ENCODE data around the gene WWOX.
"Not testable (repeated sequence)": the region's sequence is repeated elsewhere in the genome, so short reads cannot be mapped to it uniquely, and the experiment has no call there.

Gene WWOX

GRCh38 chr16:78505544-78506366, 406.3 kb downstream of the WWOX start:
- no peak for TF ChIP-seq ZNF274 (IDR thresholded peaks at IDR 0.05; ENCODE audit: low read depth, low read length)
- H3K4me3 ChIP-seq (ENCODE audit: low read length): no peak overlapping the region

DNA sequence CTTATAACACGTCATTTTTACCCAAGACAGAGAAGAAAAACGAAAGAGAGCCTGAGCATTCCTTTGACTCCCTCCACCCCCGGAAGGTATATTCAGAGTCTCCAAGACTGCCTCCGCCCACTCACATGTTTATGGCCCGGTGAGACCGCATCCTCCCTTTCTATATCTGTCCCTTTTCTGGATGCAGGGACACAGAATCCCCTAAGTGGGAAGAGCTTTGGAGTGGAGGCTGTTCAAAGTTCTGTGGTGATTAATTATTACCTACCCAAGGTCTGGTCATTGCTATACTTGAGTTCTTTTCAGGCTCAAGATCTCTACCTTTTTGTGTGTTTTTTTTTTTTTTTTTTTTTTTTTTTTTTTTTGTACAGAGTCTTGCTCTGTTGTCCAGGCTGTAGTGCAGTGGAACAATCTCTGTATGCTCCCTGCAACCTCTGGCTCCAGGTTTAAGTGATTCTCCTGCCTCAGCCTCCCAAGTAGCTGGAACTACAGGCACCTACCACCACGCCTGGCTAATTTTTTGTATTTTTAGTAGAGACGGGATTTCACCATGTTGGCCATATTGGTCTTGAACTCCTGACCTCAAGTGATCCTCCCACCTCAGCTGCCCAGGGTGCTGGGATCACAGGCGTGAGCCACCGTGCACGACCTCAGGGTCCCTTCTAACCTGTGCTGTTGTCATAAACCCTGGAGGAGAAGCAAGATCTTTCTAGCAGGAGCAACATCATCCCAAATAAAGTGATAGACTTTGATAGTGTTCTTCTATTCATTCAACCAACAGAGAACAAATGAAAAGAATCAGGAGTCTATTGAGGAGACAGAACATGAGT, 407.1 kb downstream of the WWOX start:
- no peak for TF ChIP-seq ZNF274 (IDR thresholded peaks at IDR 0.05; ENCODE audit: low read depth, low read length)
- H3K4me3 ChIP-seq (ENCODE audit: low read length): no peak overlapping the region

- H3K4me3 ChIP-seq (ENCODE audit: low read length): no peak overlapping the region
These were observed 408.1 kb downstream of the WWOX start for GRCh38 chr16:78507576-78507975.

DNA sequence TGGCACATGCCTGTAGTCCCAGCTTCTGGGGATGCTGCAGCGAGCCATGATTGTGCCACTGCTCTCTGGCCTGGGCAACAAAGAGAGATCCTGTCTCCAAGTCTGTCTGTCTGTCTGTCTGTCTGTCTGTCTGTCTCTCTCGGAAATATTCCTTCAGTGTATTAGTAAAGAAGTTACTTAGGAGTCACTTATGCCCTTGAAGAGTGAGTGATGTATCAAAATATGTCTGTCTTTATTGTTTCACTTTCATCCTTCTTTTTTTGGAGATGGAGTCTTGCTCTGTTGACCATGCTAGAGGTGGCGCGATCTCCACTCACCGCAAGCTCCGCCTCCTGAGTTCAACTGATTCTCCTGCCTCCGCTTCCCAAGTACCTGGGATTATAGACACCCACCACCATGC, 410.5 kb downstream of the WWOX start:
- no peak for TF ChIP-seq ZNF274 (IDR thresholded peaks at IDR 0.05; ENCODE audit: low read depth, low read length)
- no peak overlapping the region for H3K4me3 ChIP-seq (ENCODE audit: low read length)

More at GRCh38 chr16:78507576-78507975, 408.1 kb downstream of the WWOX start:
- no peak for TF ChIP-seq ZNF274 (IDR thresholded peaks at IDR 0.05; ENCODE audit: low read depth, low read length)

- H3K4me3 ChIP-seq (ENCODE audit: low read length): no peak overlapping the region
- no peak for TF ChIP-seq ZNF274 (IDR thresholded peaks at IDR 0.05; ENCODE audit: low read depth, low read length)
These were observed 411.0 kb downstream of the WWOX start for GRCh38 chr16:78510496-78510895.

DNA sequence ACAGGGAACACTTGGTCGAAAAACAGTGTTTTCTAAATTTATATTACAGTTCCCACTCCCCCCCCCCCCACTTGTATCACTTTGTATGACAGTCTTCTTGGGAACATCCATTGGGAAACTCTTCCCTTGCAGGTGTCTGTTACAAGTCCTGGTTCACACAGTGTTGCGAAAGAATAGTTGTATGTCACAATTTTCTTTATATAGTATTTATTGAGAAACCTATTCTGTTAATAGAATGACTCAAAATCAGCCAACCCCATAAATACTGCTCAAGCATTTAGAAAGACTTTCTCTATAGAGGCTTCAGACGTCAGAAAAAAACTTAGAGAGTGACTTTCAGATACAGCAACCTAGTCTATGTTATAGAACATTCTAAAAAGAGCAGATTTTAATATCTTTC, 414.4 kb downstream of the WWOX start:
- no peak overlapping the region for H3K4me3 ChIP-seq (ENCODE audit: low read length)
- no peak for TF ChIP-seq ZNF274 (IDR thresholded peaks at IDR 0.05; ENCODE audit: low read depth, low read length)

DNA sequence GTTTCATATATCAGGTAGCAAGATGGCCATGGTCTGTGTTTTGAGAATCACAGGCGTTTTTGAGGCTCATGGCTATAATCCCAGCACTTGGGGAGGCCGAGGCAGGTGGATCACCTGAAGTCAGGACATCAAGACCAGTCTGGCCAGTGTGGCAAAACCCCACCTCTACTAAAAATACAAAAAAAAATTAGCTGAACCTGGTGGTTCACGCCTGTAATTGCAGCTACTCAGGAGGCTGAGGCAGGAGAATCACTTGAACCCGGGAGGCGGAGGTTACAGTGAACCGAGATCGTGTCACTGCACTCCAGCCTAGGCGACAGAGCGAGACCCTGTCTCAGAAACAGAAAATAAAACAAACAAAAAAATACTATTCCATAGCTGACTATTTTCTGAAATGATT, 415.4 kb downstream of the WWOX start:
- H3K4me3 ChIP-seq (ENCODE audit: low read length): not testable (repeated sequence)

- TF ChIP-seq ZNF274 (IDR thresholded peaks at IDR 0.05; ENCODE audit: low read depth, low read length): no peak
- H3K4me3 ChIP-seq (ENCODE audit: low read length): no peak overlapping the region
These were observed 416.0 kb downstream of the WWOX start for GRCh38 chr16:78515421-78515820.

- no peak overlapping the region for H3K4me3 ChIP-seq (ENCODE audit: low read length)
- TF ChIP-seq ZNF274 (IDR thresholded peaks at IDR 0.05; ENCODE audit: low read depth, low read length): no peak
These were observed 416.7 kb downstream of the WWOX start for GRCh38 chr16:78516006-78516736.

DNA sequence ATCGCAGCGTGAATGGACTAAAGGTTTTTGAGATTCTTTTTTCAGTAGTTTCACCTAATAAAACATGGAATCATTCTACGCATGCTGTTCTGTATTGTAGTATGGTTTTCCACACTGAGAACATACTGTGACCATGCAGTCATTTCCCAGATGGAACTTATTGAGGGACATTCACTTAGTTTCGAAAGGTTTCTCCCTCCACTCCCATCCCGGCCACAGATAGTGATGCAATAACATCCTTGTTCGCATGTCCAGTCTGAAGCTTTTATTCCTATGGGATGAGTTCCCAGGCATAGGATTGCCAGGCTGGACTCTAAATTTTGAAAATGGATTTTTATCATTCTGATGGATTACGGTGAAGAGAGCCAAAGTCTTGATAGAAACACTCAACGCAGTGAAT, 420.4 kb downstream of the WWOX start:
- no peak for TF ChIP-seq ZNF274 (IDR thresholded peaks at IDR 0.05; ENCODE audit: low read depth, low read length)
- H3K4me3 ChIP-seq (ENCODE audit: low read length): no peak overlapping the region

GRCh38 chr16:78520470-78520869, 421.0 kb downstream of the WWOX start:
- no peak overlapping the region for H3K4me3 ChIP-seq (ENCODE audit: low read length)
- TF ChIP-seq ZNF274 (IDR thresholded peaks at IDR 0.05; ENCODE audit: low read depth, low read length): no peak

DNA sequence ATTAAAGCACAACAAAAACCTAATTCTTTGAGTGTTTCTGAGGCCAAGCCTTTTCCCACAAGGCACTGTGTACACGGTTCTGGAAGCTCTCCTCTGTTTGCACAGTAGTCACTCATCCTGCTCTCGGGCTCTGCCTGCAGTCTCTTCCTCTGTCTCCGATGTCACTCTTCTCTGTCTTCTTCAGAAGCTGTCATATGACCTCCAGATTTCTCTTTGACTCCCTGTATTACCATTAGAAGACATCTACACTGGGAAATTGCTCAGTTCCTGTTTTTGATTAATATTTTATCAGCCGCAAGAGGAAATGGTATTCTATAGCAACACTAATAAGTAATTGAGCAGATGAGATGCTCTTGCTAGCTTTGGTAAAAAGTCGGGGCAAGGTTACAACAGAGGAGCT, 422.9 kb downstream of the WWOX start:
- TF ChIP-seq ZNF274 (IDR thresholded peaks at IDR 0.05; ENCODE audit: low read depth, low read length): no peak

DNA sequence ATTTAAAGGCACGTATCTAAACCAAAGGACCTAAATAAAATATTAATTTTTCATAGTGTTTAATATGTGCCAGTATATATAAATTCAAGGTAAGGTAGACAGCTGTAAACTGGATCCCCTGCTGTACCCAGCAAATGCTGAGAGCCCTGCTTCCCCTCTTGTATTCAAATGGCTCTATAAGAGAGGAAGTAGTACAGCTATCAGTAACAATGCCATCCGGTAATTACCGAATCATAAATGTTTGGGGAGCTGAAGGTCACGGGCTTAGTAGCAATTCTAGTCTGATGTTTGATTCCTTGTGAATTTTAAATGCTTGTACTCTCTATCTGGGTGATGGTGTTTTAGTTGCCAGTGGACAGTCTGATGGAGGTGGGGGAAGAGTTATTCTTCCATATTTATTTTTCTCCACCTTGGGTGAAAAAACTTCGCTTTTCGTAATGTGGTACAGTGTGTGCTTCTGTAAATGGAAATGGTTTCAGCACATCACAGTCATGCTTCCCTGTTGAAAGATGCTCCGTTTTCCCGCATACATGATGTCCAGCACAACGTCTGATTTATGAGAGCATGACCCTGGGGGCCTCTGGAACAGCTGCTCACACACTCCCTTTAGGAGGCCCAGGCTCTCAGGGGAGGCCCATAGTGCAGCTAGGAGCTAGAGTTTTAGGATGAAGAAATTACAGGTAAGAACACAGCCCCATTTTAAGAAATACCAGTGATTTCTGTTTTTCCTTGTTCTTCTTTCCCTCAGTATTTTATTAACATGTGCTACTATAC, 423.9 kb downstream of the WWOX start:
- no peak overlapping the region for H3K4me3 ChIP-seq (ENCODE audit: low read length)
- no peak for TF ChIP-seq ZNF274 (IDR thresholded peaks at IDR 0.05; ENCODE audit: low read depth, low read length)

More for the DNA sequence above, 422.9 kb downstream of the WWOX start:
- H3K4me3 ChIP-seq (ENCODE audit: low read length): no peak overlapping the region

Data from GM08714 (cell line).